T-cell (primary cell): ENCODE results near the gene DIS3L2. TPM values are rescaled to one million over a fixed set of nuclear protein-coding genes. Genes with fewer than 3 reads are reported as not detected.

Experiments used
- ATAC-seq, 4 experiments: fragments of 200-7000 bp in 3 of 4; fragments of 150-1000 bp in 1 of 4; cut with Tn5 transposase; replicated peaks in 1 of 4; 1 replicate in 3 of 4; 2 replicates in 1 of 4; pipeline ENCODE4 v1.10.0; 2021; ENCODE audit warnings: moderate library complexity in 3 of 4, mild to moderate bottlenecking in 2 of 4, moderate number of reproducible peaks in 1 of 4
- CTCF ChIA-PET, 2 donors: fragments of 300-600 bp; sonication (Branson Sonifier 250); formaldehyde crosslinking; loops; one replicate each; lab custom pipeline; 2022; ENCODE audit warnings: antibody characterized with exemption in 2 of 2; lab: Charles Lee
- POLR2A ChIA-PET, 2 donors: fragments of 300-600 bp; sonication (Branson Sonifier 250); formaldehyde crosslinking; loops; one replicate each; lab custom pipeline; 2022; ENCODE audit warnings: antibody characterized with exemption in 2 of 2; lab: Charles Lee
- DNase-seq, 35 experiments: peaks; one replicate each; pipeline versions ENCODE4 v3.0.0 to v3.0.0-alpha.2; 2013 to 2023
- H3K27ac ChIP-seq: one replicate; pipeline ENCODE4 v1.5.1; 2013; ENCODE audit warnings: low read length
- H3K27me3 ChIP-seq, 2 experiments: replicated peaks in 1 of 2; 1 replicate in 1 of 2; 2 replicates in 1 of 2; pipeline versions ENCODE4 v1.6.1 to v1.7.0; 2013; ENCODE audit warnings: low read length in 1 of 2, mixed read lengths in 1 of 2; ENCODE audit not compliant: control insufficient read depth in 2 of 2, insufficient read depth in 2 of 2; ENCODE audit errors: extremely low read depth in 1 of 2
- H3K36me3 ChIP-seq, 2 donors: 1 replicate in 1 of 2; 2 replicates in 1 of 2; pipeline versions ENCODE4 v1.6.1 to v1.7.0; 2013; ENCODE audit warnings: low read length in 1 of 2; ENCODE audit not compliant: control insufficient read depth in 2 of 2, insufficient read depth in 1 of 2; ENCODE audit errors: extremely low read depth in 1 of 2
- H3K4me1 ChIP-seq, 2 experiments: 1 replicate in 1 of 2; 2 replicates in 1 of 2; pipeline versions ENCODE4 v1.6.1 to v1.7.0; 2013; ENCODE audit warnings: low read length in 2 of 2, mixed read lengths in 1 of 2; ENCODE audit not compliant: insufficient read depth in 2 of 2, control insufficient read depth in 1 of 2; ENCODE audit errors: extremely low read depth in 1 of 2
- H3K4me3 ChIP-seq, 2 donors: 1 replicate in 1 of 2; 2 replicates in 1 of 2; pipeline versions ENCODE4 v1.5.1 to v1.7.0; 2013; ENCODE audit warnings: mild to moderate bottlenecking in 2 of 2, low read length in 1 of 2, moderate library complexity in 1 of 2; ENCODE audit not compliant: control insufficient read depth in 1 of 2; ENCODE audit errors: extremely low read depth in 1 of 2
- H3K9me3 ChIP-seq: 2 replicates; pipeline ENCODE4 v1.7.0; 2013
- H3K27ac Mint-ChIP-seq, 2 donors: one replicate each; pipeline ENCODE4 v1.8.0; 2020 to 2021; ENCODE audit warnings: mild to moderate bottlenecking in 2 of 2, mixed read lengths in 2 of 2
- H3K27me3 Mint-ChIP-seq, 2 donors: one replicate each; pipeline ENCODE4 v1.8.0; 2021 to 2022; ENCODE audit warnings: mixed read lengths in 2 of 2
- H3K36me3 Mint-ChIP-seq: one replicate; pipeline ENCODE4 v1.8.0; 2021; ENCODE audit warnings: mixed read lengths
- H3K4me1 Mint-ChIP-seq, 3 donors: one replicate each; pipeline ENCODE4 v1.8.0; 2020 to 2022; ENCODE audit warnings: mixed read lengths in 3 of 3, mild to moderate bottlenecking in 1 of 3
- H3K4me3 Mint-ChIP-seq, 3 donors: one replicate each; pipeline ENCODE4 v1.8.0; 2020 to 2022; ENCODE audit warnings: mild to moderate bottlenecking in 3 of 3, mixed read lengths in 3 of 3, moderate library complexity in 3 of 3
- H3K9me3 Mint-ChIP-seq, 3 donors: one replicate each; pipeline ENCODE4 v1.8.0; 2020 to 2022; ENCODE audit warnings: mixed read lengths in 3 of 3
- WGBS: methylation state at CpG from one replicate; pipeline ENCODE4 v1.1.5; 2013; ENCODE audit warnings: missing lambda C conversion rate; ENCODE audit not compliant: insufficient coverage; 5-methylcytosine and 5-hydroxymethylcytosine counted together
- total RNA-seq, 35 experiments: library from RNA in 6 of 35; stranded (reverse) in 6 of 35; fragments of 120-200 nt in 1 of 35; gene quantifications; one replicate each; pipeline versions ENCODE4 v1.2.1 to v1.2.4 and lab custom pipeline; 2013 to 2026

Gene DIS3L2
- total RNA-seq, 5 donors from 2014 or later (not counting 1 experiment from before 2014, with no cell fraction given): 55.0 to 70.9 (median 61.4) TPM

DNA sequence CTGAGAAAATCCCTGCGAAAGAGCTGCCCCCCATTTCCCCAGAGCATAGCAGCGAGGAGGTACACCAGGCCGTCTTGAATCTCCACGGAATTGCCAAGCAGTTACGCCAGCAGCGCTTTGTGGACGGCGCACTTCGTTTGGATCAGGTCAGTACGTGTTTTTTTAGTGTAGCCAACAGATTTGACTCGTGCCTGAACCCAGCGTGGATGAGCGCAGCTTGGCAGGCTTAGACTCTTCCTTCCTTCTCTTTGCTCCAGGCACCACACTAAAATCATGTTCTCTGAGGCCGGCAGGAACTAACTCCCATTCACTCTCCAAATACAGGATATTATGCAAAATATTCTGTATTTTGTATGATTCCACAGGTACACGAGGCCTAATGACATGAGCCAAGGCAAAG lies 301.8 kb downstream of the DIS3L2 start:
- H3K9me3 ChIP-seq: no peaks in the 10 kb centered on the region
- no peaks in the 10 kb centered on the region for H3K9me3 Mint-ChIP-seq
- no peak overlapping the region for H3K4me3 ChIP-seq
- H3K27me3 ChIP-seq: no peaks in the 10 kb centered on the region
- peaks cover 68% of the 10 kb centered on the region for H3K36me3 Mint-ChIP-seq
- no peaks in the 10 kb centered on the region for H3K27me3 Mint-ChIP-seq
- no peak overlapping the region for H3K27ac Mint-ChIP-seq
- H3K36me3 ChIP-seq: peaks cover 5 to 35% of the 10 kb centered on the region in 2 donors
- over 99% methylated on average over 13 of the region's 15 CpGs for WGBS
- H3K4me1 Mint-ChIP-seq: no peaks in the 10 kb centered on the region
- no peak for ATAC-seq
- CTCF ChIA-PET: no interaction called here
- H3K4me1 ChIP-seq: no peaks in the 10 kb centered on the region
- no peak for DNase-seq
- H3K4me3 Mint-ChIP-seq: no peak overlapping the region
- no peak overlapping the region for H3K27ac ChIP-seq
- POLR2A ChIA-PET: no interaction called here

DNA sequence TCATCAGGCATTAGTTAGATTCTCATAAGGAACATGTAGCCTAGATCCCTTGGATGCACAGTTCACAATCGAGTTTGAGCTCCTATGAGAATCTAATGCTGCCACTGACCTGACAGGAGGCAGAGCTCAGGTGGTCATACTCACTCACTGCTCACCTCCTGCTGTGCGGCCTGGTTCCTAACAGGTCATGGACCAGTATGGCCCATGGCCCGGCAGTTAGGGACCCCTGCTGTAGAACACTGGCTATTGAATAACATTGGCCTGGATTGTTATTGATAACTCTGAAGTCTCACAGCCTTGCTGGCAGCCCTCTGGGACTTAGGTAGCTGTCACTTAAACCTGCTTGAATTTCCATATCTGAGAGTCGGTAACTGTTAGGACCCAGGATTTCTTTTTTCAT lies 302.6 kb downstream of the DIS3L2 start:
- no peaks in the 10 kb centered on the region for H3K27me3 Mint-ChIP-seq
- H3K9me3 Mint-ChIP-seq: no peaks in the 10 kb centered on the region
- Histone ChIP-seq H3K9me3 (no peaks in the 10 kb centered on the region), H3K27me3 (no peaks in the 10 kb centered on the region), H3K4me3 (no peak overlapping the region), H3K4me1 (no peaks in the 10 kb centered on the region), H3K27ac (no peak overlapping the region), H3K36me3 (peaks cover 5 to 35% of the 10 kb centered on the region in 2 donors)
- ChIA-PET CTCF (no interaction called here), POLR2A (no interaction called here)
- 100% methylated on average over 2 of the region's 4 CpGs for WGBS
- H3K27ac Mint-ChIP-seq: no peak overlapping the region
- no peak overlapping the region for H3K4me3 Mint-ChIP-seq
- DNase-seq (no peak), ATAC-seq (no peak)
- H3K36me3 Mint-ChIP-seq: peaks cover 63% of the 10 kb centered on the region
- no peaks in the 10 kb centered on the region for H3K4me1 Mint-ChIP-seq

DNA sequence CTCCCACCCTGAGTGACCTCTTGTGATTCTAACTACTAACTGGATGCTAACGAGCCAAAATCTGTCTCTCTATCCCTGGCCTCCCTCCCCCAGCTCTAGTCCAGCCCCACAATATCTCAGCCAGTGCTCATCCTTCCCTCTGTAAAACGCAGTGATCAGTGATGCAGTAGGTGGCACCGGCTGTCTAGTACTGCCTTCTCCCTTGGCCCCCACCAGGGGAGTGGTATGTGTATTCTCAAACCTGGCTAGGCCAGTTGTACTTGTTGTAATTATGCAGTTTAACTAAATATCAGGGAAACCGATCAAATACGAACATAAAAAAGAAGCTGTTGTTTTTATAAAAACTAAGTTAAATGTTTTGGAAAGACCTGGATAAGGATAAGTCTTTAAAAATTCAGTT lies 303.8 kb downstream of the DIS3L2 start:
- no peaks in the 10 kb centered on the region for H3K4me1 Mint-ChIP-seq
- Histone ChIP-seq H3K4me1 (no peaks in the 10 kb centered on the region), H3K36me3 (peaks cover 5 to 39% of the 10 kb centered on the region in 2 donors), H3K27ac (no peak overlapping the region), H3K4me3 (no peak overlapping the region), H3K9me3 (no peaks in the 10 kb centered on the region), H3K27me3 (no peaks in the 10 kb centered on the region)
- 96% methylated on average over 3 of the region's 5 CpGs for WGBS
- ChIA-PET POLR2A (no interaction called here), CTCF (no interaction called here)
- no peak for ATAC-seq
- H3K27me3 Mint-ChIP-seq: no peaks in the 10 kb centered on the region
- H3K4me3 Mint-ChIP-seq: no peak overlapping the region
- no peaks in the 10 kb centered on the region for H3K9me3 Mint-ChIP-seq
- H3K36me3 Mint-ChIP-seq: peaks cover 55% of the 10 kb centered on the region
- DNase-seq: no peak
- no peak overlapping the region for H3K27ac Mint-ChIP-seq

DNA sequence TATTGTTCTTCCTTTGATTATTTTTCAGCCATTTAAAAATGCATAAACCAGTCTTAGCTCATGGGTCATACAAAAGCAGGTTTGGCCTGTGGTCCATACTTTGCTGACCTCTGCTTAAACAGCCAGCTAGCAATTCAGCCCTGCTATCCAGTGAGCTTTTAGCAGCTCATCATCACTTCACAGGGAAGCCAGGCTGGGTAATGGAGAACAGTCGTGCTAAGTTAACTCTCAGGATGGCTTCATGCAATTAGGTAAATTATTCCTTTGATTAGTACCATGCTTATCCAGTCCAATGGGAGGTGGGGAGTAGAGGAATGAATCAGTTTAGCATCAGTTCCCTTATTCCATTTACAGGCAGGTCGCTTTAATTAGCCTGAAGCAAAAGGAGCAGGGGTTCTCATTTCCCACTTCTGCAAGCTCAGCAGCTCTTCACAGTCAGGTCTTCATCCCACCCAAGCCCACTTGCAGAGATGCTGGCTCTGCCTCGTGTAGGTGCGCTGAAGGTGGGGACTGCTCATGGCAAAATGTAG lies 307.2 kb downstream of the DIS3L2 start:
- Mint-ChIP-seq H3K4me3 (no peak overlapping the region), H3K9me3 (no peaks in the 10 kb centered on the region), H3K36me3 (peaks cover 26% of the 10 kb centered on the region), H3K27ac (no peak overlapping the region), H3K4me1 (no peaks in the 10 kb centered on the region), H3K27me3 (no peaks in the 10 kb centered on the region)
- Histone ChIP-seq H3K27ac (no peak overlapping the region), H3K36me3 (peaks cover 3 to 28% of the 10 kb centered on the region in 2 donors), H3K4me3 (no peak overlapping the region), H3K27me3 (no peaks in the 10 kb centered on the region), H3K4me1 (no peaks in the 10 kb centered on the region), H3K9me3 (no peaks in the 10 kb centered on the region)
- ATAC-seq (no peak), DNase-seq (no peak)
- CTCF ChIA-PET: interaction anchor here in 1 of 2 donors (0.6 kb wide), 1 partner anchor 417 kb away, joined by 3 read pairs; no protein-coding TSS in a partner anchor
- no CpG with 5 or more reads among the region's 4 CpGs for WGBS
- POLR2A ChIA-PET: no interaction called here

DNA sequence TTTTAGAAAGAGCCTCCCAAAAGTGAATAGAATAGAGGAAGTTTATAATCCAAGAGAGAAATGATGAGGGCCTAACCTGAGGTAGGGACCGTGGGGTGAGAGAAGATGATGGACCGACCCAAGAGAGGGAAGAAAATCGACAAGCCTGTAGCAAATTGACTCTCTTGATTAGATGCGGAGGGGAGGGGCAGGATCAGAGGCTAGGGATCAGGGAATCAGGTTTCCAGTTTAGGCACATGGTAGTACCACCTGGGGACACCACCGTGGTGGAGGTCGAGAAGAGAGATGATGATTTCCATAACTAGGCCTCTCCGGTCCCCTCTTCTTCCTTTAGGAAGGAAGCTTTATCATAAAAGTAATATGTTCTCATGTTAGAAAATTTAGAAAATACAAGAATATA lies 308.4 kb downstream of the DIS3L2 start:
- DNase-seq (no peak), ATAC-seq (no peak)
- peaks cover 0 to 17% of the 10 kb centered on the region in 2 donors for H3K36me3 ChIP-seq
- H3K4me3 Mint-ChIP-seq: no peak overlapping the region
- H3K4me1 Mint-ChIP-seq: no peaks in the 10 kb centered on the region
- CTCF ChIA-PET: no interaction called here
- H3K4me3 ChIP-seq: no peak overlapping the region
- peaks cover 25% of the 10 kb centered on the region for H3K36me3 Mint-ChIP-seq
- WGBS: 93% methylated on average over 4 of the region's 7 CpGs
- no peak overlapping the region for H3K27ac ChIP-seq
- H3K9me3 Mint-ChIP-seq: no peaks in the 10 kb centered on the region
- H3K9me3 ChIP-seq: no peaks in the 10 kb centered on the region
- no peaks in the 10 kb centered on the region for H3K4me1 ChIP-seq
- H3K27me3 Mint-ChIP-seq: no peaks in the 10 kb centered on the region
- no peak overlapping the region for H3K27ac Mint-ChIP-seq
- H3K27me3 ChIP-seq: no peaks in the 10 kb centered on the region
- POLR2A ChIA-PET: no interaction called here

DNA sequence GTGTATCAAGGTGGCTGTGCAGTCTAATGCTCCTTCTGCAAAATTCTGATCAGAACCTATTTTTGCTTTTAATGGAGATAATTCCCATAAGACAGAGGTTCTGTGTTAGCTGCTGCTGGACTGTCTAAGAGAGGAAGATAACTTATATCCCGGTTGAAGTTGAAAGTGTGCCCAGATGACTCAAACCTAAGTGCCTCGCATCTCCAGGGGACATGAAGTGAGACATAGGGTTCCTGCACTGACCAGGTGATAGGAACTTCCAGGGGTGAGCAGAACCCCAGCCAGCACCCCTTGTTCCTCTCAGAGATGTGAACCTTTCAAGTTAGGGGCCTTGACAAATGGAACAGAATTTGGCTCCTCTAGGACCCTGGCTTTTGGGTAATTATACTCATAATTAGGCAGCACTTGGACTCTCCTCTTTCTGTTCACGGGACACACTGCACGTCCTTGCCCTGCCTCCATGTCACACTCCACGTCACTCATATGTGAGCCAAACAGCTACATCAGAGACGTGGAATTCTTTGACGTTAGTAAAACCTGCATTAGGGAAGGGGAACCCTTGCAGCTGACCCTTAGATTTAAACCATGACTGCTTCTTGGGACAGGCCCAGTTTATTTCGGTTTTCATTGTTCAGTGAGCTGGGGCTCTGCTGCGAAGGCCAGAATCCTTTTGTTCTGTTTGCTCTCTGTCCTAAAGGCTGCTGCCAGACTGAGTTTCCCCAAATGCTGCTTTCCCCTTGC lies 312.6 kb downstream of the DIS3L2 start:
- CTCF ChIA-PET: no interaction called here
- DNase-seq (no peak), ATAC-seq (no peak)
- Mint-ChIP-seq H3K36me3 (peaks cover 40% of the 10 kb centered on the region), H3K27me3 (no peaks in the 10 kb centered on the region), H3K4me1 (no peaks in the 10 kb centered on the region), H3K4me3 (no peak overlapping the region), H3K9me3 (peaks cover 0 to 4% (median 3%) of the 10 kb centered on the region in 3 donors), H3K27ac (no peak overlapping the region)
- H3K27me3 ChIP-seq: no peaks in the 10 kb centered on the region
- no peak overlapping the region for H3K27ac ChIP-seq
- peaks cover 0 to 10% of the 10 kb centered on the region in 2 donors for H3K36me3 ChIP-seq
- H3K4me3 ChIP-seq: no peak overlapping the region
- no peaks in the 10 kb centered on the region for H3K9me3 ChIP-seq
- WGBS: 100% methylated on average over 6 of the region's 9 CpGs
- POLR2A ChIA-PET: no interaction called here
- no peaks in the 10 kb centered on the region for H3K4me1 ChIP-seq
